Smooth muscle cell (in vitro differentiated cells): ENCODE measurements around the gene NFATC2IP. TPM values are rescaled to one million over a fixed set of nuclear protein-coding genes. Genes with fewer than 3 reads are reported as not detected.

Source experiments
- DNase-seq: peaks from one replicate; lab custom pipeline; 2025; ENCODE audit not compliant: unreplicated experiment; lab: John Stamatoyannopoulos, UW
- H2AFZ ChIP-seq: fragments of 200-600 bp; sonication (generic); 2 replicates; pipeline ENCODE4 v1.6.0; 2016; ENCODE audit warnings: antibody characterized with exemption, low read depth, mild to moderate bottlenecking
- H3F3A ChIP-seq: fragments of 200-600 bp; sonication (generic); 2 replicates; pipeline ENCODE4 v1.6.0; 2017; ENCODE audit warnings: antibody characterized with exemption, low read depth
- H3K27ac ChIP-seq: fragments of 200-600 bp; sonication (generic); 2 replicates; pipeline ENCODE4 v1.5.1; 2016; ENCODE audit warnings: low read depth, mild to moderate bottlenecking
- H3K27me3 ChIP-seq: fragments of 200-600 bp; sonication (generic); 2 replicates; pipeline ENCODE4 v1.6.1; 2016; ENCODE audit warnings: low read depth, mild to moderate bottlenecking
- H3K36me3 ChIP-seq: fragments of 200-600 bp; sonication (generic); 2 replicates; pipeline ENCODE4 v1.5.1; 2016; ENCODE audit warnings: low read depth
- H3K4me1 ChIP-seq: fragments of 200-600 bp; sonication (generic); 2 replicates; pipeline ENCODE4 v1.5.1; 2016; ENCODE audit warnings: low read depth
- H3K4me2 ChIP-seq: fragments of 200-600 bp; sonication (generic); 2 replicates; pipeline ENCODE4 v1.6.0; 2016; ENCODE audit warnings: mild to moderate bottlenecking
- H3K4me3 ChIP-seq: fragments of 200-600 bp; sonication (generic); 2 replicates; pipeline ENCODE4 v1.5.1; 2016; ENCODE audit warnings: mild to moderate bottlenecking
- H3K79me2 ChIP-seq: fragments of 200-600 bp; sonication (generic); 2 replicates; pipeline ENCODE4 v1.6.0; 2016; ENCODE audit warnings: low read depth, mild to moderate bottlenecking
- H3K9ac ChIP-seq: fragments of 200-600 bp; sonication (generic); 2 replicates; pipeline ENCODE4 v1.6.0; 2016; ENCODE audit warnings: low read depth
- H3K9me3 ChIP-seq: fragments of 200-600 bp; sonication (generic); replicated peaks from 2 replicates; pipeline ENCODE4 v1.5.1; 2016; ENCODE audit warnings: low read depth
- H4K20me1 ChIP-seq: fragments of 200-600 bp; sonication (generic); 2 replicates; pipeline ENCODE4 v1.6.0; 2016; ENCODE audit warnings: low read depth
- CTCF ChIP-seq: fragments of 200-600 bp; sonication (generic); IDR thresholded peaks from 2 replicates; pipeline ENCODE4 v1.5.1; 2017; ENCODE audit warnings: borderline replicate concordance, mild to moderate bottlenecking, antibody characterized with exemption; ENCODE audit not compliant: insufficient read depth, poor library complexity, severe bottlenecking
- WGBS: methylation state at CpG from one replicate; pipeline ENCODE4 v1.1.7; 2016; ENCODE audit warnings: low lambda C conversion rate; 5-methylcytosine and 5-hydroxymethylcytosine counted together
- polyA plus RNA-seq: library from polyadenylated mRNA; unstranded; fragments of >200 nt; fragmentation: Nextera tagmentation; extraction: Ambion mirVana; gene quantifications from 2 replicates; pipeline ENCODE4 v1.2.1, GENCODE V29; 2016
- total RNA-seq: library from RNA; depleted of rRNA; stranded (reverse); fragments of >200 nt; gene quantifications from 2 replicates; pipeline ENCODE4 v1.2.3, GENCODE V29; 2014

The NFATC2IP gene
- total and polyA plus RNA-seq, 2 experiments from 2014 or later = 13.1 to 19.0 TPM

- Histone ChIP-seq H3K27me3 (no peaks in the 10 kb centered on the region), H3K4me3 (no peak overlapping the region), H4K20me1 (no peaks in the 10 kb centered on the region), H3K79me2 (no peaks in the 10 kb centered on the region), H3K4me2 (no peak overlapping the region), H3F3A (no peaks in the 10 kb centered on the region), H3K9ac (no peak overlapping the region), H3K9me3 (no peaks in the 10 kb centered on the region), H2AFZ (no peak overlapping the region), H3K4me1 (peaks cover 6% of the 10 kb centered on the region), H3K27ac (no peak overlapping the region), H3K36me3 (no peaks in the 10 kb centered on the region)
- 88% methylated on average over 20 of the region's 20 CpGs for WGBS
- TF ChIP-seq CTCF = no peak
- DNase-seq = no peak
Measured at GRCh38 chr16:28932339-28933141, 18.2 kb upstream of the NFATC2IP start.

GRCh38 chr16:28933171-28933570 is 17.6 kb upstream of the NFATC2IP start:
- H3K9ac ChIP-seq = no peak overlapping the region
- H3K36me3 ChIP-seq = no peaks in the 10 kb centered on the region
- no peaks in the 10 kb centered on the region for H3K27me3 ChIP-seq
- no peaks in the 10 kb centered on the region for H4K20me1 ChIP-seq
- 66% methylated on average over 8 of the region's 8 CpGs for WGBS
- TF ChIP-seq CTCF = no peak
- H3K9me3 ChIP-seq = no peaks in the 10 kb centered on the region
- H3K4me1 ChIP-seq = peaks cover 6% of the 10 kb centered on the region
- H3K4me3 ChIP-seq = no peak overlapping the region
- H3K27ac ChIP-seq = no peak overlapping the region
- no peak for DNase-seq
- no peaks in the 10 kb centered on the region for H3K79me2 ChIP-seq
- no peak overlapping the region for H2AFZ ChIP-seq
- no peaks in the 10 kb centered on the region for H3F3A ChIP-seq
- no peak overlapping the region for H3K4me2 ChIP-seq

GRCh38 chr16:28935346-28935745 is 15.4 kb upstream of the NFATC2IP start:
- H3K4me3 ChIP-seq = no peak overlapping the region
- no peaks in the 10 kb centered on the region for H3F3A ChIP-seq
- no peak overlapping the region for H3K4me2 ChIP-seq
- H2AFZ ChIP-seq = no peak overlapping the region
- no peaks in the 10 kb centered on the region for H4K20me1 ChIP-seq
- no peak overlapping the region for H3K27ac ChIP-seq
- no peak for TF ChIP-seq CTCF
- H3K4me1 ChIP-seq = peaks cover 6% of the 10 kb centered on the region
- no peaks in the 10 kb centered on the region for H3K9me3 ChIP-seq
- H3K36me3 ChIP-seq = no peaks in the 10 kb centered on the region
- no peaks in the 10 kb centered on the region for H3K27me3 ChIP-seq
- 94% methylated on average over 4 of the region's 4 CpGs for WGBS
- no peak for DNase-seq
- no peak overlapping the region for H3K9ac ChIP-seq
- no peaks in the 10 kb centered on the region for H3K79me2 ChIP-seq
